Lung (tissue), 12 donors: ENCODE measurements around the gene IQCE. TPM values are rescaled to one million over a fixed set of nuclear protein-coding genes. Genes with fewer than 3 reads are reported as not detected.
A peak's percentile ranks its signal among the peaks of the same experiment; 100 is the strongest.

Experiments used
- ATAC-seq: fragments of 200-7000 bp; cut with Tn5 transposase; one replicate; pipeline ENCODE4 v1.9.1; 2020; ENCODE audit warnings: moderate number of reproducible peaks; ENCODE audit not compliant: insufficient read depth, low FRiP score
- DNase-seq, 3 donors: peaks; one replicate each; pipeline ENCODE4 v3.0.0-alpha.2; 2013 to 2017
- H3K27ac ChIP-seq, 2 donors: one replicate each; pipeline ENCODE4 v1.5.1; 2013; ENCODE audit warnings: mild to moderate bottlenecking in 2 of 2, moderate library complexity in 2 of 2, control low read depth in 1 of 2, inconsistent platforms in 1 of 2, low read depth in 1 of 2, low read length in 1 of 2
- H3K27me3 ChIP-seq, 3 donors: one replicate each; pipeline ENCODE4 v1.5.1; 2013; ENCODE audit warnings: low read length in 2 of 3; ENCODE audit not compliant: control insufficient read depth in 3 of 3, insufficient read depth in 3 of 3
- H3K36me3 ChIP-seq, 4 donors: one replicate each; pipeline ENCODE4 v1.5.1; 2013; ENCODE audit warnings: low read length in 4 of 4, mild to moderate bottlenecking in 1 of 4, moderate library complexity in 1 of 4; ENCODE audit not compliant: control insufficient read depth in 4 of 4, insufficient read depth in 4 of 4
- H3K4me1 ChIP-seq, 5 donors: one replicate each; pipeline ENCODE4 v1.5.1; 2013; ENCODE audit warnings: low read length in 5 of 5, mild to moderate bottlenecking in 2 of 5, moderate library complexity in 1 of 5; ENCODE audit not compliant: control insufficient read depth in 5 of 5, insufficient read depth in 5 of 5
- H3K4me3 ChIP-seq: one replicate; pipeline ENCODE4 v1.5.1; 2013; ENCODE audit warnings: mild to moderate bottlenecking, control low read depth, moderate library complexity
- H3K9ac ChIP-seq, 2 donors: one replicate each; pipeline ENCODE4 v1.5.1; 2013; ENCODE audit warnings: low read length in 2 of 2, control low read depth in 1 of 2; ENCODE audit not compliant: insufficient read depth in 1 of 2
- H3K9me3 ChIP-seq, 4 donors: one replicate each; pipeline ENCODE4 v1.5.1; 2013; ENCODE audit warnings: low read length in 3 of 4, mild to moderate bottlenecking in 1 of 4, moderate library complexity in 1 of 4; ENCODE audit not compliant: control insufficient read depth in 4 of 4, insufficient read depth in 3 of 4
- CTCF ChIP-seq: IDR thresholded peaks from 2 replicates; pipeline ENCODE4 v1.5.1; 2012; ENCODE audit warnings: mild to moderate bottlenecking; ENCODE audit errors: control extremely low read depth, extremely low read depth
- WGBS, 2 donors: extraction: QIAGEN DNeasy Blood & Tissue Kit; methylation state at CpG; one replicate each; pipeline ENCODE4 v1.1.7; 2013; 5-methylcytosine and 5-hydroxymethylcytosine counted together
- polyA plus RNA-seq, 2 donors: library from polyadenylated mRNA; stranded (reverse); fragments of 200-250 nt; gene quantifications; one replicate each; pipeline ENCODE4 v1.2.1, GENCODE V29; 2013
- total RNA-seq, 2 donors: library from RNA; depleted of rRNA in 1 of 2; stranded (reverse); fragments of >200 nt in 1 of 2; gene quantifications; one replicate each; pipeline ENCODE4 v1.2.1, GENCODE V29; 2014 to 2021
- donor health status: control.
- donor health status: control.
- donor health status: Bipolar disorder and iron deficiency.
- donor health status: healthy.
- donor health status: DM: yes; HTN: yes; CAD: no.

The IQCE gene
- total and polyA plus RNA-seq, 4 donors = 8.1 to 29.0 (median 16.0) TPM

- Histone ChIP-seq H3K27me3 (no peaks in the 10 kb centered on the region), H3K9ac (no peak overlapping the region), H3K4me1 (peaks cover 0 to 45% (median 15%) of the 10 kb centered on the region in 5 donors), H3K9me3 (no peaks in the 10 kb centered on the region), H3K4me3 (no peak overlapping the region), H3K27ac (no peak overlapping the region), H3K36me3 (peaks cover 0 to 4% (median 0%) of the 10 kb centered on the region in 4 donors)
- WGBS, 2 donors = 76 to 90% methylated on average over 13 to 15 of the region's 15 CpGs
- TF ChIP-seq CTCF = no peak
- ATAC-seq = no peak
- DNase-seq = peak in 1 of 3 donors; percentile 12
Measured at GRCh38 chr7:2612445-2613097, 53.8 kb downstream of the IQCE start.

GRCh38 chr7:2613098-2613930, 54.5 kb downstream of the IQCE start:
- H3K27me3 ChIP-seq = no peaks in the 10 kb centered on the region
- TF ChIP-seq CTCF = no peak
- DNase-seq (peak in 2 of 3 donors; percentile 32 to 43), ATAC-seq (no peak)
- H3K36me3 ChIP-seq = peaks cover 0 to 4% (median 0%) of the 10 kb centered on the region in 4 donors
- H3K4me1 ChIP-seq = peaks cover 2 to 52% (median 22%) of the 10 kb centered on the region in 5 donors
- H3K9ac ChIP-seq = peak overlapping the region in 1 of 2 donors; percentile 61
- 84 to 89% methylated on average over 19 of the region's 19 CpGs for WGBS, 2 donors
- no peak overlapping the region for H3K4me3 ChIP-seq
- H3K9me3 ChIP-seq = no peaks in the 10 kb centered on the region
- peak overlapping the region in 1 of 2 donors; percentile 22 for H3K27ac ChIP-seq

- Histone ChIP-seq H3K4me3 (no peak overlapping the region), H3K27me3 (no peaks in the 10 kb centered on the region), H3K4me1 (peaks cover 2 to 57% (median 29%) of the 10 kb centered on the region in 5 donors), H3K9ac (peak overlapping the region in 1 of 2 donors; percentile 61), H3K36me3 (peaks cover 0 to 4% (median 0%) of the 10 kb centered on the region in 4 donors), H3K9me3 (no peaks in the 10 kb centered on the region), H3K27ac (peak overlapping the region; percentile 22 to 35)
- WGBS, 2 donors = 37 to 42% methylated on average over 22 of the region's 22 CpGs
- ATAC-seq (peak; percentile 27), DNase-seq (peak; percentile 78 to 83 (median 79))
- no peak for TF ChIP-seq CTCF
Measured at GRCh38 chr7:2613931-2614600, 55.3 kb downstream of the IQCE start.
